ENCODE data around the gene COQ10B.
A peak's percentile ranks its signal among the peaks of the same experiment; 100 is the strongest.
"Not testable (repeated sequence)": the region's sequence is repeated elsewhere in the genome, so short reads cannot be mapped to it uniquely, and the experiment has no call there.

COQ10B gene

DNA sequence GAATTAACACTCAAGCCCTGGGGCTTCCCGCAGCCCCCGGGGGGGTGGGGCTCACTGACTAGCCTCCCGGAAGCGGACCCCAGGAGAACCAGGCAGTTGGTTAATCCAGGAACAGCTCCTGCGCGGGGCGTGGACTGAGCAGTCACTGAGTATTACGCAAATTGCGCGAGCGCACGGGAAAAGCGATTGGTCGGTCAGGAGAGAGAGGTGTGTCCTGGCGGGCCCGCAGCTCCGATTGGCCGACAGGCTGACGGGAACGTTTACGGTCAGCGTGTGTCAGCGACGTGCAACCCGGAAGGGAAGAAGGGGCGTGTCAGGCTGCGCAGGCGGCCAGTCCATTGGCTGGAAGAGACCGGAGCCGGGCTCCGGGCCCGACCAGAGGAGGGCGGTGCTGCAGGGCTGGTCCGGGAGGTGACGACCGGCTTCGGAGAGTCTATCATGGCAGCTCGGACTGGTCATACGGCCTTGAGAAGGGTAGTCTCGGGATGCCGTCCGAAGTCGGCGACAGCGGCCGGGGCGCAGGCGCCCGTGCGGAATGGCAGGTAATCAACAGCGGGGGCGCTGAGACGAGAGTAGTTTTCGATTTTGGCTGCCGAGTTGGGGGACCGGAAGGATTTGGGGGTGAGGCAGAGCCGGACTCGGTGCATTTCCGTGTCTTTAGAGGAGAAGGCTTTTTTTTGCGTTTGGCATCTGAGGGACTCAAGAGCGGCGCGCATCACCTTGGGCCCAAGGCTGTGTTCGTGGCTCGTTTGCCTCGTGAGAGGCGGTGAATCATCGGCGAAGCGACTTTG, at the start of gene COQ10B:
TSS of gene COQ10B (plus strand) at position 430 of the 791 bp plus-strand sequence. CDS start at position 439, 9 bp downstream.
- DNase-seq: peak; percentile 99

GRCh38 chr2:197405582-197405981, 47.8 kb upstream of the COQ10B start:
- no peak for DNase-seq

GRCh38 chr2:197414039-197414438, 39.3 kb upstream of the COQ10B start:
- DNase-seq: no peak

- DNase-seq: no peak
Observed at GRCh38 chr2:197414515-197414914, 38.8 kb upstream of the COQ10B start.

DNA sequence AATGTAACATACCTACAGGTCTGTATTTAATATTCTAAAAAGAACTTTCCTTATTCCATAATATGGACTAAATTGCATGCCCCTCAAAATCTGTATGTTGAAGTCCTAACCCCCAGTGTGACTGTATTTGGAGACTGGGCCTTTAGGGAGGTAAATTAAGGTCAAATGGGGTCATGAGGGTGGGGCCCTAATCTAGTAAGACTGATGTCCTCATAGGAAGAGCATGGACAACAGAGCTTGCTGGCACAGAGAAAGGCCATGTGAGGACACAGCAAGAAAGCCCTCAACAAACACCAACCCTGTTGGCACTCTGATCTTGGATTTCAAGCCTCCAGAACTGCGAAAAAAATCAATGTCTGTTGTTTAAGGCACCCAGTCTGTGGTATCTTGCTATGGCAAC, 37.1 kb upstream of the COQ10B start:
- DNase-seq: no peak

DNA sequence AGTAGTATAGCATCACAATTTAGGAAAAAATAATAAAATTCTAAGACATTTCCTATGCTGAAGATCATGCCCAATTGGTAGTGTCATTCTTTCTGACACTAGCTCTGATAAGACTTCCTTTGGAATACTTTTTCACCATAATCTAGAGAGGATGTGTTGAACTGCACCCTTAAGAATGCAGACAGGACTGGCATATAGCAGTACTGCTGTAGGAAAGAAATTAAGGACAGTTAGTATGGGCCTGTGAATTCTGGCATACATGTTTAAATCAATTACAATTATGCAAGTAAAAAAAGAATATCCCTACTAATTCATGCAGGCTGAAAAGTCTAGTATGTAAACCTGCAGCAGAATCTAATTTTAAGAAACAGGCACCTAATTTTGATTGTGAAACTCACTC, 33.9 kb upstream of the COQ10B start:
- DNase-seq: no peak

GRCh38 chr2:197423307-197423706, 30.0 kb upstream of the COQ10B start:
- DNase-seq: no peak

DNA sequence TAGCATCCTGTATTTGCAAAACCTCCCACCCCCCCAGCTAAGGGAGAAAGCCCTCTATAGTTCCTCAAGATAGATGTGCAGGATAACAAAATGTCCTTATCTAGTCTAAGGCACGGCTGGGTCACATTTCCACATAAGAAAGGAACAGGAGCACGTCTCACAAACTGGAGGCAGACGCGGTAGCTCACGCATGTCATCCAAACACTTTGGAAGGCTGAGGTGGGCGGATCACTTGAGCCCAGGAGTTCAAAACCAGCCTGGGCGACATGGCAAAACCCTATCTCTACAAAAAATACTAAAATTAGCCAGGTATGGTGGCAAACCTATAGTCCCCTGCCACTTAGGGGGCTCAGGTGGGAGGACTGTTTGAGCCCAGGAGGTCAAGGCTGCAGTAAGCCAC, 27.8 kb upstream of the COQ10B start:
- no peak for DNase-seq

GRCh38 chr2:197426723-197427603, 26.4 kb upstream of the COQ10B start:
- DNase-seq: no peak

DNA sequence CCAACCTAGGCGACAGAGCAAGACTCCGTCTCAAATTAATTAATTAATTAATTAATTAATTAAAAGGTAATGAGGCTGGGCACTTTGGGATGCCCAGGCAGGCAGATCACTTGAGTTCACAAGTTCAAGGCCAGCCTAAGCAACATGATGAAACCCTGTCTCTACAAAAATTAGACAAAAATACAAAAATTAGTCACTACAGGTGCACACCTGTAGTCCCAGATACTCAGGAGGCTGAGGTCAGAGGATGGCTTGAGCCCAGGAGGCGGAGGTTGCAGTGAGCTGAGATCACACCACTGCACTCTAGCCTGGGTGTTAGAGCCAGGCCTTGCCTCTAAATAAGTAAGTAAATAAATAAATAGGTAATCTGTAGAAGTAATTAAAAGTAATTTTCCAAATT, 25.4 kb upstream of the COQ10B start:
- no peak for DNase-seq

- no peak for DNase-seq
Observed at GRCh38 chr2:197431858-197432257, 21.5 kb upstream of the COQ10B start.

DNA sequence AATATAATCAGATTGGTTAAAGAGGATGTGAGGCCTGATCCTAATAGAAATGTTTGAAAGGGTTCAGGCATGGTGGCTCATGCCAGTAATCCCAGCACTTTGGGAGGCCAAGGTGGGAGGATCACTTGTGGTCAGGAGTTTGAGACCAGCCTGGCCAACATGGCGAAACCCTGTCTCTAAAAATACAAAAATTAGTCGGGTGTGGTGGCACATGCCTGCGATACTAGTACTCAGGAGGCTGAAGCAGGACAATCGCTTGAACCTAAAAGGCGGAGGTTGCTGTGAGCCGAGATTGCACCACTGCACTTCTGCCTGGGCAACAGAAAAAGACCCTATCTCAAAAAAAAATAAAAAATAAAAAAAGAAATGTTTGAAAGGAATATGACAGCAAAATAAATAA, 20.8 kb upstream of the COQ10B start:
- DNase-seq: not testable (repeated sequence)

DNA sequence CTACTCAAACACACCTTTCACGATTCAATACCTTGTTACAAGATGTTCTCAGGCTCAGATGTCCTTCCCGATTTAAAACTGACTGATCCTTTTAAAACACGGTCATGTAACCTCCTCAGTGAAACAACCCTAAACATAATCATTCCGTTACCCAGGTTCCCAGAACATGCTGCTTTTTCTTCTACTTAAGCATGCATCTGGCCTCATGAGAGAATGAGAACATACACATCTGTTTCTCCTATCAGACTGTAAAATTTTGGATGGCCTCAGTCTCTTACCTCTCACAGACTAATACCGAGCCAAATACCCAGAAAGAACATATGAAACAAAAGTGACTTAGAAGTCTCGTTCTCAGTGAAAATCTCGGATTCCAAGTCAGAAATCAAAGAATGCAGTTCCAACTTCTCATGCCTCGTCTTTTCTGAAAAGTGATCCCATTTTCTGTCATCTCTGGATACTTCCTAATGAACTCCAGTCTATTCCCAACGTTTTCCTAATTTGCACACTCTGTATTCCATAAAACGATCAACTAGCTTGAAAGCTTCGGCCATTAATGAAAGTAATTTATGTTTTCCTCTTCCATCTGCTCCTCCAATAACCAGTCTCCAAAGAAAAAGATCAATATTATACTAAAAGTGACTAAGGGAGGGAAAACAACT, 19.4 kb upstream of the COQ10B start:
- DNase-seq: no peak

GRCh38 chr2:197434541-197435513, 18.5 kb upstream of the COQ10B start, which contains the start of gene SF3B1:
SF3B1 (minus strand) TSS chr2:197435028; CDS start chr2:197434999, 29 bp downstream.
- DNase-seq: peak; percentile 96

GRCh38 chr2:197435598-197436420, 17.5 kb upstream of the COQ10B start:
- DNase-seq: no peak

- DNase-seq: no peak
Observed at GRCh38 chr2:197437380-197437779, 16.0 kb upstream of the COQ10B start.

GRCh38 chr2:197442857-197443256, 10.5 kb upstream of the COQ10B start:
- no peak for DNase-seq

DNA sequence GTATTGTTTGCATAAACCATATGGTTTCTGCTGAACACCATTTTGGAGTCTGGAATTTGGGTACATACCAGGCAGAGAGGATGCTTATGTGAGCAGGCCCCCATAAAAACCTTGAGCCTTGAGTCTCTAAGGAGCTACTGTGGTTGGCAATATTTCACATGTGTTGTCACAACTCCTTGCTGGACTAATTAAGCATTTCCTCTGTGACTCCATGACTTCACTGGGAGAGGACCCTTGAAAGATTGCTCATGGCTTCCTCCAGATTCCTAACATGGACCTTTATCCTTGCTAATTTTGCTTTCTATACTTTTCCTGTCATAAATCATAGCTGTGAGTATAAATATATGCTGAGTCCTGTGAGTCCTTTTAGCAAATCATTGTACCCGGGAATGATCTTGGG, 7.6 kb upstream of the COQ10B start:
- DNase-seq: no peak

DNA sequence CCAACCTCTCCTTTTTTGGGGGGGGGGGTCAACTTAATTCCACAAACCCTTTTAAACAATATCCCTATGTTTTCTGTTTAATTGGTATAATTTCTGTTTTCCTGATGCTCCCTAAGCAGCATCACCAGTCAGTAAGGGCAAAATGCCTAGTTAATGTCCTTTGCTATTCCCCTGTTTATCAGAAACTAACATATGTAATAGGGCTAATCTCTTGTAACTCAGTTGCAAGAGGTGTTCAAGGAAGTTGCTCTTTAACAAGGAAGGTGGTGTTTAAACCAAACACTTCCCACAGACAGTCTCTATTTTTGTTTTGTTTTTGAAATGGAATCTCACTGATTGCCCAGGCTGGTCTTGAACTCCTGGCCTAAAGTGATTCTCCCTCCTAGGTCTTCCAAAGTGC, 6.5 kb upstream of the COQ10B start:
- no peak for DNase-seq

DNA sequence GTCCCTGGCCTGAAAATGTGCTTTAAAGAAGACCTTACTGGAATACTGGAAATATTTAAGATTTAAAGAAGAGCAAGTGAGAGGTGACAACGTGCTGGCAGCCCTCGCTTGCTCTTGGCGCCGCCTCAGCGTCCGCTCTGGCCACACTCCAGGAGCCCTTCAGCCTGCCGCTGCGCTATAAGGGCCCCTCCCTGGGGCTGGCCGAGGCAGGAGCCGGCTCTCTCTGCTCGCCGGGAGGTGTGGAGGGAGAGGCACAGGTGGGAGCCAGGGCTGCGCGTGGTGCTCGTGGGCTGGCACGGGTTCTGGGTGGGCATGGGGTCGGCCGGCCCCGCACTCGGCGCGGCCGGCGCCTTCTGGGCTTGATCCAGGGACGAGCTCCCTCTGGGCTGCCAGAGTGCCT, 2.9 kb upstream of the COQ10B start:
- DNase-seq: no peak

DNA sequence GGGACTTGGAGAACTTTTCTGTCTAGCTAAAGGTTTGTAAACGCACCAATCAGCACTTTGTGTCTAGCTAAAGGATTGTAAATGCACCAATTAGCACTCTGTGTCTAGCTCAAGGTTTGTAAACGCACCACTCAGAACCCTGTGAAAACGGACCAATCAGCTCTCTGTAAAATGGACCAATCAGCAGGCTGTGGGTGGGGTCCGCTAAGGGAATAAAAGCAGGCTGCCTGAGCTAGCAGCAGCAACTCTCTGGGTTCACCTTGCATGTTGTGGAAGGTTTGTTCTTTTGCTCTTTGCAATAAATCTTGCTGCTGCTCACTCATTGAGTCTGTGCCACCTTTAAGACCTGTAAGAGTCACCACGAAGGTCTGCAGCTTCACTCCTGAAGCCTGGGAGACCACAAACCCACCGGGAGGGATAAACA, 2.4 kb upstream of the COQ10B start:
- not testable (repeated sequence) for DNase-seq

Data from DMS153 (cell line).